K562 (cell line): ENCODE data around the gene DNAJB6. TPM values are rescaled to one million over a fixed set of nuclear protein-coding genes. Genes with fewer than 3 reads are reported as not detected.

Experiments used
- BRCA1 ChIP-seq, 2 experiments: fragments of 450-650 bp in 1 of 2; sonication (generic) in 1 of 2; formaldehyde crosslinking in 1 of 2; IDR thresholded peaks; 2 replicates each; pipeline versions ENCODE4 v1.5.0 to v1.6.1; 2017 to 2020; ENCODE audit warnings: mild to moderate bottlenecking in 1 of 2, missing genetic modification reagents in 1 of 2
- EP400 ChIP-seq: fragments of 450-650 bp; IDR thresholded peaks from 2 replicates; pipeline ENCODE4 v1.6.1; 2017; ENCODE audit warnings: antibody characterized with exemption, mild to moderate bottlenecking, moderate library complexity
- NBN ChIP-seq: fragments of 450-650 bp; IDR thresholded peaks from 2 replicates; pipeline ENCODE4 v1.6.1; 2016; ENCODE audit warnings: low read depth, mild to moderate bottlenecking
- OTX1 ChIP-seq: fragments of 450-650 bp; formaldehyde crosslinking; IDR thresholded peaks from 2 replicates; pipeline ENCODE4 v1.4.0; 2022; ENCODE audit warnings: mild to moderate bottlenecking
- PHB ChIP-seq: fragments of 250-450 bp; sonication (Bioruptor Pico); IDR thresholded peaks from 2 replicates; pipeline ENCODE4 v1.5.0; 2021
- PHF21A ChIP-seq: fragments of 450-650 bp; IDR thresholded peaks from 2 replicates; pipeline ENCODE4 v1.6.1; 2017; ENCODE audit warnings: low read depth, borderline replicate concordance
- RBM17 ChIP-seq: fragments of 200-400 bp; formaldehyde crosslinking; IDR thresholded peaks from 2 replicates; pipeline ENCODE4 v1.6.1; 2017; ENCODE audit warnings: low read depth, mild to moderate bottlenecking, low read length, borderline replicate concordance
- ZKSCAN3 ChIP-seq: fragments of 250-450 bp; sonication (Bioruptor Pico); IDR thresholded peaks from 2 replicates; pipeline ENCODE4 v1.4.0; 2020
- ZNF121 ChIP-seq: sonication (generic); formaldehyde crosslinking; conservative IDR thresholded peaks from 2 replicates; pipeline ENCODE4 v1.8.0; 2022; ENCODE audit warnings: missing genetic modification reagents
- ZNF41 ChIP-seq: fragments of 250-450 bp; sonication (Bioruptor Pico); conservative IDR thresholded peaks from 2 replicates; pipeline ENCODE4 v1.4.0; 2020; ENCODE audit warnings: mild to moderate bottlenecking
- ZNF589 ChIP-seq: fragments of 200-800 bp; sonication (Bioruptor generic); IDR thresholded peaks from 2 replicates; pipeline ENCODE4 v1.6.1; 2016; ENCODE audit warnings: low read depth, missing genetic modification characterization, missing compliant biosample characterization
- polyA plus RNA-seq, 8 experiments: library from polyadenylated mRNA; depleted of rRNA in 4 of 8; stranded (reverse) in 5 of 8; unstranded in 3 of 8; fragments of >200 nt; fragmentation: Nextera tagmentation in 2 of 8; fragmentation: Illumina TruSeq in 1 of 8; extraction: Ambion mirVana in 2 of 8; extraction: Trizol in 1 of 8; gene quantifications; 2 replicates each; pipeline versions ENCODE4 v1.2.1 to v1.2.3, GENCODE V29; 2011 to 2014; ENCODE audit warnings: inconsistent platforms in 1 of 8, missing spikeins in 1 of 8
- total RNA-seq, 7 experiments: library from RNA; depleted of rRNA in 6 of 7; stranded (reverse); fragments of >200 nt in 6 of 7; fragmentation: Illumina TruSeq in 2 of 7; extraction: Trizol in 2 of 7; gene quantifications; 2 replicates each; pipeline versions ENCODE4 v1.2.1 to v1.2.3, GENCODE V29; 2011 to 2021; ENCODE audit warnings: low replicate concordance in 1 of 7
- TF ChIP-seq, protein P1 (sequence below): fragments of 250-450 bp; sonication (Bioruptor Pico); IDR thresholded peaks from 2 replicates; pipeline ENCODE4 v1.4.0; 2020; ENCODE audit warnings: mild to moderate bottlenecking, moderate library complexity
- TF ChIP-seq, protein P2 (sequence below), 2 experiments: fragments of 450-650 bp in 1 of 2; sonication (generic) in 1 of 2; formaldehyde crosslinking in 1 of 2; IDR thresholded peaks; 2 replicates each; pipeline versions ENCODE4 v1.7.1 to v1.9.0; 2016 to 2022; ENCODE audit warnings: inconsistent platforms in 1 of 2, mild to moderate bottlenecking in 1 of 2, missing genetic modification reagents in 1 of 2
- TF ChIP-seq, protein P3 (sequence below): fragments of 250-450 bp; sonication (Bioruptor Pico); IDR thresholded peaks from 2 replicates; pipeline ENCODE4 v1.8.0; 2021; ENCODE audit warnings: mild to moderate bottlenecking, moderate library complexity

Gene DNAJB6
- total and polyA plus RNA-seq, 9 of the 15 experiments (the other 6 are each of a cell fraction or from before 2014, with no cell fraction given) = 84.5 to 158 (median 135) TPM

DNA sequence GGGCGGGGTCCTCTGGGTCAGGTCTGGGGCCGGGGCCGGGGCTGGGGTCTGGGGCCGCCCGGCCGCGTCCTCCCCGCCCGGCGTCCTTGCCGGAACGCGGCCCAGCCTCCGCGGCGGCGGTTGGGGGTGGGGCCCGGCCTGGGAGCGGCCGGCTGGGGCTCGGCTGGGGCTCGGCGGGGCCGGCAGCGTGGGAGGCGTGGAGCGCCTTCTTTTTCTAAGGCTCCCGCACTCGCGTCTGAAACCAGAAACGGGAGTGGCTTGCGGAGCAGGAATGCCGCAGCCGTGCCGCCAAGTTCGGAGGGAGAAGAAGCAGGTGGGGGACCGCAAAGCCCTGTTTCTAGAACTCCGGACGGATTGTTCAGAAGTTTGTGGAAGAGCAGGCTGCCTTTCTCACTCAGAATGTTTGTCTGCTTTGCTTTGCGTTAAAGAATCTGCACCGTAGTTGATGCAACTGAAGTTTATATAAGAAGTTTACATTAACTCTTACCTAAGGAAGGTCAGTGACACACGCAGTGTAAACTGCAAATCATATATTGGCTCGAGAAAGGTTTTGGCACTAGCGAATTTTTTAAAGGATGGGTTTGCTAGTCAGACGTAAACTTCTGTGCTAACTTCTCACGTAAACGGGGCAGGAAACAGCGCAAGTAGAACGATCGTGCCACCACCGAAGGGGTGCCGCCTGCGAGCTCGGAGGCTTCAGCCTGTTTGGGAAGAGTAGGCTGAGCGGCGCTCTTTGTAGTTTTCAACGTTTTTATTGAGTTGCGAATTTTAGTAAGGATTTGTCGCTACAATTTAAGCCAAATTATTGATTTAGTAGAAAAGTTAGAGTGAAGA is 729 bp downstream of the DNAJB6 start (continued):
- TF ChIP-seq RBM17 (no peak), PHB (CRISPR knock-in tag) (peak; percentile 72; the same call in 1 of the 2 replicates), OTX1 (CRISPR knock-in tag) (no peak), BRCA1 (IDR thresholded peaks at IDR 0.05) (no peak), BRCA1 (CRISPR knock-in tag; IDR thresholded peaks at IDR 0.05) (no peak), NBN (no peak), ZNF589 (CRISPR knock-in tag) (no peak), ZNF121 (CRISPR knock-in tag) (no peak), EP400 (no peak), ZNF41 (CRISPR knock-in tag) (no peak), ZKSCAN3 (CRISPR knock-in tag) (no peak), PHF21A (no peak)
- TF ChIP-seq, protein P1, sequence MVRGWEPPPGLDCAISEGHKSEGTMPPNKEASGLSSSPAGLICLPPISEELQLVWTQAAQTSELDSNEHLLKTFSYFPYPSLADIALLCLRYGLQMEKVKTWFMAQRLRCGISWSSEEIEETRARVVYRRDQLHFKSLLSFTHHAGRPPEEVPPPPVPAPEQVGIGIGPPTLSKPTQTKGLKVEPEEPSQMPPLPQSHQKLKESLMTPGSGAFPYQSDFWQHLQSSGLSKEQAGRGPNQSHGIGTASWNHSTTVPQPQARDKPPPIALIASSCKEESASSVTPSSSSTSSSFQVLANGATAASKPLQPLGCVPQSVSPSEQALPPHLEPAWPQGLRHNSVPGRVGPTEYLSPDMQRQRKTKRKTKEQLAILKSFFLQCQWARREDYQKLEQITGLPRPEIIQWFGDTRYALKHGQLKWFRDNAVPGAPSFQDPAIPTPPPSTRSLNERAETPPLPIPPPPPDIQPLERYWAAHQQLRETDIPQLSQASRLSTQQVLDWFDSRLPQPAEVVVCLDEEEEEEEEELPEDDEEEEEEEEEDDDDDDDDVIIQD (CRISPR knock-in tag) = no peak
- TF ChIP-seq, protein P2, sequence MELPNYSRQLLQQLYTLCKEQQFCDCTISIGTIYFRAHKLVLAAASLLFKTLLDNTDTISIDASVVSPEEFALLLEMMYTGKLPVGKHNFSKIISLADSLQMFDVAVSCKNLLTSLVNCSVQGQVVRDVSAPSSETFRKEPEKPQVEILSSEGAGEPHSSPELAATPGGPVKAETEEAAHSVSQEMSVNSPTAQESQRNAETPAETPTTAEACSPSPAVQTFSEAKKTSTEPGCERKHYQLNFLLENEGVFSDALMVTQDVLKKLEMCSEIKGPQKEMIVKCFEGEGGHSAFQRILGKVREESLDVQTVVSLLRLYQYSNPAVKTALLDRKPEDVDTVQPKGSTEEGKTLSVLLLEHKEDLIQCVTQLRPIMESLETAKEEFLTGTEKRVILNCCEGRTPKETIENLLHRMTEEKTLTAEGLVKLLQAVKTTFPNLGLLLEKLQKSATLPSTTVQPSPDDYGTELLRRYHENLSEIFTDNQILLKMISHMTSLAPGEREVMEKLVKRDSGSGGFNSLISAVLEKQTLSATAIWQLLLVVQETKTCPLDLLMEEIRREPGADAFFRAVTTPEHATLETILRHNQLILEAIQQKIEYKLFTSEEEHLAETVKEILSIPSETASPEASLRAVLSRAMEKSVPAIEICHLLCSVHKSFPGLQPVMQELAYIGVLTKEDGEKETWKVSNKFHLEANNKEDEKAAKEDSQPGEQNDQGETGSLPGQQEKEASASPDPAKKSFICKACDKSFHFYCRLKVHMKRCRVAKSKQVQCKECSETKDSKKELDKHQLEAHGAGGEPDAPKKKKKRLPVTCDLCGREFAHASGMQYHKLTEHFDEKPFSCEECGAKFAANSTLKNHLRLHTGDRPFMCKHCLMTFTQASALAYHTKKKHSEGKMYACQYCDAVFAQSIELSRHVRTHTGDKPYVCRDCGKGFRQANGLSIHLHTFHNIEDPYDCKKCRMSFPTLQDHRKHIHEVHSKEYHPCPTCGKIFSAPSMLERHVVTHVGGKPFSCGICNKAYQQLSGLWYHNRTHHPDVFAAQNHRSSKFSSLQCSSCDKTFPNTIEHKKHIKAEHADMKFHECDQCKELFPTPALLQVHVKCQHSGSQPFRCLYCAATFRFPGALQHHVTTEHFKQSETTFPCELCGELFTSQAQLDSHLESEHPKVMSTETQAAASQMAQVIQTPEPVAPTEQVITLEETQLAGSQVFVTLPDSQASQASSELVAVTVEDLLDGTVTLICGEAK (IDR thresholded peaks at IDR 0.05) = peak; percentile 22; the same call in 1 of the 2 replicates
- TF ChIP-seq, protein P2 (CRISPR knock-in tag; IDR thresholded peaks at IDR 0.05) = no peak
- TF ChIP-seq, protein P3, sequence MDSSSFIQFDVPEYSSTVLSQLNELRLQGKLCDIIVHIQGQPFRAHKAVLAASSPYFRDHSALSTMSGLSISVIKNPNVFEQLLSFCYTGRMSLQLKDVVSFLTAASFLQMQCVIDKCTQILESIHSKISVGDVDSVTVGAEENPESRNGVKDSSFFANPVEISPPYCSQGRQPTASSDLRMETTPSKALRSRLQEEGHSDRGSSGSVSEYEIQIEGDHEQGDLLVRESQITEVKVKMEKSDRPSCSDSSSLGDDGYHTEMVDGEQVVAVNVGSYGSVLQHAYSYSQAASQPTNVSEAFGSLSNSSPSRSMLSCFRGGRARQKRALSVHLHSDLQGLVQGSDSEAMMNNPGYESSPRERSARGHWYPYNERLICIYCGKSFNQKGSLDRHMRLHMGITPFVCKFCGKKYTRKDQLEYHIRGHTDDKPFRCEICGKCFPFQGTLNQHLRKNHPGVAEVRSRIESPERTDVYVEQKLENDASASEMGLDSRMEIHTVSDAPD = no peak
